T-helper 17 cell (primary cell): ENCODE data around the gene MTSS2. TPM values are rescaled to one million over a fixed set of nuclear protein-coding genes. Genes with fewer than 3 reads are reported as not detected.
A peak's percentile ranks its signal among the peaks of the same experiment; 100 is the strongest.
"Not testable (repeated sequence)": the region's sequence is repeated elsewhere in the genome, so short reads cannot be mapped to it uniquely, and the experiment has no call there.

ENCODE experiments used
- ATAC-seq: fragments of 150-1000 bp; cut with Tn5 transposase; 2 replicates; pipeline ENCODE4 v1.10.0; 2021; ENCODE audit warnings: mild to moderate bottlenecking, moderate library complexity
- DNase-seq, 3 donors: peaks; one replicate each; pipeline versions ENCODE4 v3.0.0 to v3.0.0-alpha.2; 2020 to 2021
- H3K9me3 ChIP-seq: one replicate; pipeline ENCODE4 v1.7.0; 2013; ENCODE audit warnings: low read length, mild to moderate bottlenecking; ENCODE audit not compliant: control insufficient read depth, poor library complexity, severe bottlenecking
- H3K27ac Mint-ChIP-seq: one replicate; pipeline ENCODE4 v1.8.0; 2022; ENCODE audit warnings: mild to moderate bottlenecking, moderate library complexity, mixed read lengths
- H3K27me3 Mint-ChIP-seq: one replicate; pipeline ENCODE4 v1.8.0; 2022; ENCODE audit warnings: mixed read lengths
- H3K36me3 Mint-ChIP-seq: one replicate; pipeline ENCODE4 v1.8.0; 2022; ENCODE audit warnings: low read depth, mixed read lengths
- H3K4me1 Mint-ChIP-seq: one replicate; pipeline ENCODE4 v1.8.0; 2022; ENCODE audit warnings: mild to moderate bottlenecking, mixed read lengths
- H3K4me3 Mint-ChIP-seq: one replicate; pipeline ENCODE4 v1.8.0; 2022; ENCODE audit warnings: mild to moderate bottlenecking, moderate library complexity, mixed read lengths
- total RNA-seq, 4 donors: library from RNA in 2 of 4; stranded (reverse) in 2 of 4; gene quantifications; one replicate each; pipeline ENCODE4 v1.2.3 and lab custom pipeline; 2022 to 2026

Gene MTSS2
- total RNA-seq, 2 donors from 2014 or later: 4.4 to 6.9 TPM

- Mint-ChIP-seq H3K36me3 (no peaks in the 10 kb centered on the region), H3K4me1 (peaks cover 6% of the 10 kb centered on the region), H3K27ac (peak overlapping the region; percentile 19), H3K27me3 (no peaks in the 10 kb centered on the region), H3K4me3 (no peak overlapping the region)
- DNase-seq (no peak), ATAC-seq (no peak)
- H3K9me3 ChIP-seq: no peaks in the 10 kb centered on the region
Measured at GRCh38 chr16:70675851-70676513, 9.9 kb downstream of the MTSS2 start.

GRCh38 chr16:70674221-70675014, 11.4 kb downstream of the MTSS2 start:
- H3K36me3 Mint-ChIP-seq: no peaks in the 10 kb centered on the region
- H3K4me1 Mint-ChIP-seq: peaks cover 10% of the 10 kb centered on the region
- DNase-seq (no peak), ATAC-seq (no peak)
- no peak overlapping the region for H3K27ac Mint-ChIP-seq
- no peaks in the 10 kb centered on the region for H3K9me3 ChIP-seq
- H3K4me3 Mint-ChIP-seq: no peak overlapping the region
- H3K27me3 Mint-ChIP-seq: no peaks in the 10 kb centered on the region

- H3K4me1 Mint-ChIP-seq, H3K9me3 ChIP-seq, ATAC-seq, H3K27ac Mint-ChIP-seq, H3K27me3 Mint-ChIP-seq, H3K4me3 Mint-ChIP-seq, DNase-seq, H3K36me3 Mint-ChIP-seq: not testable (repeated sequence)
Measured at GRCh38 chr16:70670938-70671337, 14.9 kb downstream of the MTSS2 start.

- no peak overlapping the region for H3K27ac Mint-ChIP-seq
- peaks cover 7% of the 10 kb centered on the region for H3K4me1 Mint-ChIP-seq
- DNase-seq: no peak
- no peaks in the 10 kb centered on the region for H3K9me3 ChIP-seq
- no peak for ATAC-seq
- H3K27me3 Mint-ChIP-seq: no peaks in the 10 kb centered on the region
- peaks cover 5% of the 10 kb centered on the region for H3K36me3 Mint-ChIP-seq
- H3K4me3 Mint-ChIP-seq: no peak overlapping the region
Measured at GRCh38 chr16:70670175-70670574, 15.7 kb downstream of the MTSS2 start.

- Mint-ChIP-seq H3K4me3 (no peak overlapping the region), H3K4me1 (peaks cover 5% of the 10 kb centered on the region), H3K27me3 (no peaks in the 10 kb centered on the region), H3K36me3 (peaks cover 5% of the 10 kb centered on the region), H3K27ac (no peak overlapping the region)
- DNase-seq (no peak), ATAC-seq (no peak)
- no peaks in the 10 kb centered on the region for H3K9me3 ChIP-seq
Measured at GRCh38 chr16:70665806-70666735, 19.8 kb downstream of the MTSS2 start.

- no peaks in the 10 kb centered on the region for H3K9me3 ChIP-seq
- H3K27me3 Mint-ChIP-seq: no peaks in the 10 kb centered on the region
- peaks cover 5% of the 10 kb centered on the region for H3K36me3 Mint-ChIP-seq
- no peak overlapping the region for H3K4me3 Mint-ChIP-seq
- DNase-seq: no peak
- H3K4me1 Mint-ChIP-seq: peaks cover under 1% of the 10 kb centered on the region
- no peak for ATAC-seq
- no peak overlapping the region for H3K27ac Mint-ChIP-seq
Measured at GRCh38 chr16:70665113-70665694, 20.6 kb downstream of the MTSS2 start.

GRCh38 chr16:70664325-70665112, 21.3 kb downstream of the MTSS2 start:
- Mint-ChIP-seq H3K4me3 (no peak overlapping the region), H3K36me3 (peaks cover 5% of the 10 kb centered on the region), H3K27me3 (no peaks in the 10 kb centered on the region), H3K4me1 (no peaks in the 10 kb centered on the region), H3K27ac (no peak overlapping the region)
- ATAC-seq: no peak
- no peaks in the 10 kb centered on the region for H3K9me3 ChIP-seq
- DNase-seq: no peak

GRCh38 chr16:70663524-70664324, 22.1 kb downstream of the MTSS2 start:
- Mint-ChIP-seq H3K27me3 (no peaks in the 10 kb centered on the region), H3K36me3 (peaks cover 5% of the 10 kb centered on the region), H3K4me3 (no peak overlapping the region), H3K27ac (no peak overlapping the region), H3K4me1 (no peaks in the 10 kb centered on the region)
- H3K9me3 ChIP-seq: no peaks in the 10 kb centered on the region
- DNase-seq (no peak), ATAC-seq (no peak)

- DNase-seq: no peak
- Mint-ChIP-seq H3K27me3 (no peaks in the 10 kb centered on the region), H3K4me3 (no peak overlapping the region), H3K4me1 (no peaks in the 10 kb centered on the region), H3K36me3 (peaks cover 5% of the 10 kb centered on the region), H3K27ac (no peak overlapping the region)
- no peaks in the 10 kb centered on the region for H3K9me3 ChIP-seq
- ATAC-seq: no peak
Measured at GRCh38 chr16:70662991-70663523, 22.8 kb downstream of the MTSS2 start.

- no peaks in the 10 kb centered on the region for H3K4me1 Mint-ChIP-seq
- ATAC-seq: no peak
- no peak overlapping the region for H3K4me3 Mint-ChIP-seq
- H3K27ac Mint-ChIP-seq: no peak overlapping the region
- H3K27me3 Mint-ChIP-seq: no peaks in the 10 kb centered on the region
- DNase-seq: no peak
- peaks cover 5% of the 10 kb centered on the region for H3K36me3 Mint-ChIP-seq
- H3K9me3 ChIP-seq: no peaks in the 10 kb centered on the region
Measured at GRCh38 chr16:70661918-70662641, 23.8 kb downstream of the MTSS2 start.

- no peaks in the 10 kb centered on the region for H3K4me1 Mint-ChIP-seq
- DNase-seq (no peak), ATAC-seq (no peak)
- H3K27ac Mint-ChIP-seq: no peak overlapping the region
- H3K36me3 Mint-ChIP-seq: peaks cover 3% of the 10 kb centered on the region
- H3K9me3 ChIP-seq: no peaks in the 10 kb centered on the region
- H3K27me3 Mint-ChIP-seq: no peaks in the 10 kb centered on the region
- H3K4me3 Mint-ChIP-seq: no peak overlapping the region
Measured at GRCh38 chr16:70661534-70661917, 24.3 kb downstream of the MTSS2 start.
